Tongue (tissue), 2 donors: ENCODE measurements around the gene NFIB. TPM values are rescaled to one million over a fixed set of nuclear protein-coding genes. Genes with fewer than 3 reads are reported as not detected.

Source experiments
- DNase-seq: peaks from one replicate; pipeline ENCODE4 v3.0.0-alpha.2; 2015
- total RNA-seq: library from RNA; depleted of rRNA; stranded (reverse); fragments of >200 nt; gene quantifications from one replicate; pipeline ENCODE4 v1.2.3, GENCODE V29; 2014

Gene NFIB
- total RNA-seq, 1 donor from 2014 or later, result 161 TPM

DNA sequence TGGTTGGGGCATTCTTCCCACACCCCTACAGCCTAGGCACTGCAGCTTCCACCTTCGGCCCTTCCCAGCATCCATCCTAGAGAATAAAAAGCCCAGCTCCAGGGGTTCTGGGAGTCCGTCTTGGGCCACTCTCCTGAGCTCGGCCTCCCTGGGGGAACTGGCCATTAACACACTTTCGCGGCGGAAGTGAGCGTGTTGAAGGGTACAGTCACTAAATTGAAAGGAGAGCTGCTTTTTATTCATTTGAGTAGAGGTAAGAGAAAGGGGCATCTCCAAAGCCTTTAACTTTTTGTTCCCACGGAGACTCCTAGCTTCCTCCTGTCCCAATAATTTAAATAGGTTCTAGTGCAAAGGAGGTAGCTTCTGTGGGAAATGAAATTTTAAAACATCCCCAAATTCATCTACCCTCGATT is 31.0 kb upstream of the NFIB start:
- no peak for DNase-seq

DNA sequence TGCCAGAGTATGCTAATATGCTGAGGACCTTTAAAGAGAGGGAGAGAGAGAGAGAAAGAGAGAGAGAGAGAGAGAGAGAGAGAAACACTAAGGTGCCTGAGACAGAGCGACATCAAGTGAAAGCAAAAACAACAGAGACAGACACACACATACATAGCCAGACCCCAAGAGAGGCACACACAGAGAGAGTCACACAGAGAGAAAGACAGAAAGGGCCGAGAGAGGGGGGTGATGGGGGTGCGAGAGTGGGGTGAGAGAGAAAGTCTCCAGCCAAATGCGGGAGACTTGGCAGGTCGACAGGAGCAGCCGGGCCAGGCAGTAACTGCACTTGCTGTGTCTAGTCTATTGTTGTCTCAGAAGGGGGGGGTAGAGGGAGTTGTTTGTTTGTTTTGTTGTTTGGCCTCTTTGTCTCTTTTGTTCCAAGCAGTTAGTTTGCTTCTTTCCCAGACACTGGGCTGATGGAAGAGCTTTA is 30.1 kb upstream of the NFIB start:
- DNase-seq, result peak; percentile 82

DNA sequence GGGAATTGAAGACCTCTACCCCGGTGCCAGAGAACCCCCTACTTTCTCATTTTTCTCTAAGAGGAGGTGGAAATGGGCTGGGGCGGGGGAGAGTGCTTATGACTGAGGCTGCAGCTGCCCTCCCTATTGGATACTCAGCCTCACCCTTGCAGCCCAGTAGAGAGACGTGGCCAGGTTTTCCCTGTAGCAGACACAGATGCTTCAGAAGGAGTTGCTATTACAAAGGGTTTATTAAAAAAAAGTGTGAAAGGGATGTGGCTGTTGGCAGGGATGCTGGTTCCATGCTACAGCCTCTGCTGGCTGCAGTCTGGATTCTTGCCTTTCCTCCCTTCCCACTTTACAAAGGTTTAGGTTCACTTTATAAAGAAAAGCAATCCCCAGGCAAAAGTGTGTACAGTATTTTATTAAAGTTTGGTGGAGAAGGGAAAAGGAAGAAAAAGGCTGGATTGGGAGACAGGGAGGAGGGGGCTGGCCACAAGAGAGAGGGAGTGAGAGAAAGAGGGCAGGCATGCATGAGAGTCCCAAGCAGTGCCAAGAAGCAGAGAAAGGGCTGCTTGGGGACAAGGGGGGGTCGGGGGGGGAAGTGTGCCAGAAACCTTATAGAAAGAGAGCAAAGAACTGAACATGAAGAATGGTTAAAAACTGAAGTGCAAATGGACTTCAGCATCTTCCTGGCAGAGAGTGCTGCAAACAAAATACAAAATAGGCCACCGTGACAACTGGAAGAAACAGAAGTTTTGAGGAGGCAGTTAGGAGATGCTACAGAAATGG is 29.5 kb upstream of the NFIB start:
- peak; percentile 72 for DNase-seq

DNA sequence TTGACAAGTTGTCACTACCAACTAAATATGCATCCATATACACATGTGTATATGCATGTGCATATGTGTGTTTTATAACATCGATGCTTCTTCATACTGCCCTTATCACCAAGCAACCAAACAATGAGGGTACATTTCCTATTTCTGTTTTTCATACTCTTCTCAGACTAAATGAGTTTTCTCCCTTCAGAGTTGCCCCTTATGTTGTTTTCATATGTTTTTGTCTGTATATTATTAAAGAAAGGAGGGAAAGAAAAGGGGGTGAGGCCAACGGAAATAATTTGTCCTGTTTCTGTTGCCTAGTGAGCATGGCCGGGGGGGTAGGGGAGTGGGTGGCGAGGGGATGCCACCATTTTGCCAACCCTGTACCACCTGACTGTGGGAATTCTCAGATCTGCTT is 28.8 kb upstream of the NFIB start:
- DNase-seq, result no peak

DNA sequence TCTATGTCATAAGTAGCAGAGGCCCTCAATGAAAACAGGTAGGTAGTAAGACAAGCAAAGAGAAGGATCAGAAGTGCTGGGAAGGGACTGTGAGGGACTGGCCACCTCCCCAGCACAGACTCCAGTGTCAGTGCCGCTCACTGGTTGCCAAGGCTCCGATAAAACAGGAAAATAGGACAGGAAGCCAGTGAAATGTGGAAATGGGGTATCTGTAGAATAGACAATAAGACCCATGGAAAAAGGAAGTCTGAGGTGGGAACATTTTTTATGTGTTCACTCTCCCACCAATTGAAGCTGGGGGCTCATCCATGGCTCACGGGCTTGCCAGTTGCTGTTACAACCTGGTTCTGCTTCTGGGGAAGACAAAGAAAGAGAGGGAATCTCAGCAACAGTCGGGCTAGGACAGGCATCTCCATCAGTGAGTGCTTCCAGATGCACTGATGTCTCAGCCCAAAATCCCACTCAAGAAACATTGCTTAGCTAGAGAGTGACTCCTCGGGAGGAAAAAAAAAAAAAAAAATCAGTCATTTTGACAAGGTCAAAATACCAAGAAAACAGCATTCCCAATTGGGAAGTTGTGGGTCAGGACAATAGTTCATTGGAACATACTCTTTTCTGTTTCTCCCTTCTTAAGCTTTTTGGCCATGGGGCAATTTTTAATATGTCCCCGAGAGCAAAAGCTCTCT is 27.6 kb upstream of the NFIB start:
- peak; percentile 39 for DNase-seq

DNA sequence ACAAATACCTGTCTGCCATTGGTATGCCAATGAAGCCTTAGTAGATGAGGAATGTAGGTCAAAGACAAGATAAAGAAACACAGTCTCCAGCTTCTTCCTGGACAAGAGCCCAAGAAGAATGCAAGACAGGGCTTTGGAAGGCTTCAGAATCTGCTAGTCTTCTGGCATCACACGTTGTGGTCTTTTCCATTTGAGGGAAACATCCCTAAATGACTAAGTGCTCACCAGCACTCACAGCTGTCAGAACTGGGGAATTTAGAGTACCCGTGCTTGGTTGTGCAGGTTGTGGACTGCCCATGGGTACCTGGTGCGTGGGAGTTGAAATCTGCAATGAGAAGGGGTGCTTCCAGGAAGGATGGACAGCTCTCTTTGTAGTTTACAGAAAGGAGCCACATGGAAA is 27.1 kb upstream of the NFIB start:
- no peak for DNase-seq

DNA sequence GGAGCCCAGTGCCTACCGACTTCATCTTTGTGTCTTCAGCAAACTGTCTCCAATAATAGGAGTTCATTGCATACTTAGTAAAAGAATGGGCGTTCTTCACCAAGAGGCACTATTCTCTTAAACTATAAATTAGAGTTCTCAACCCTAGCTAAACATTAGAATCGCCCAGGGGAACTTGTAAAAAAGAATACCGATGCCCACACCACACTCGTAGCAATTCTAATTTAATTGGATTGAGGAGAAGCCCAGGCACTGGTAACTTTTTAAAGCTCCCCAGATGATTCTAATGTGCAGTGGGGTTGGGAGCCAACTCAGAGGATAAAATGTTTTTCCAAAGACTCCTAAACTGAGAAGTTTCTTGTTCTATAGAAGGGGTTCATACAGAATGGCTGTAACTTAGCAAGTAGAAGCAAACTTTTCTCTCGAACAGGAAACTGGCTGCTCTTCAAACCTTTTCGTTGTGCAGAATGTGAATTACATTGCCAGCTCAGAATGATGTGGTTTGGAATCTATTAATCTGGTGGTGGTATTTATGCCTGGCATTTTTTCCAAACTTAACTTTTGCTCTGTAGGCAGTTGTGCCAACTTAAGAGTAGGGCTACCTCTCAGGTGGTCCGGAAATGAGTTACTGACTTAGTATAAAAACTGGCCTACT is 26.4 kb upstream of the NFIB start:
- peak; percentile 39 for DNase-seq

DNA sequence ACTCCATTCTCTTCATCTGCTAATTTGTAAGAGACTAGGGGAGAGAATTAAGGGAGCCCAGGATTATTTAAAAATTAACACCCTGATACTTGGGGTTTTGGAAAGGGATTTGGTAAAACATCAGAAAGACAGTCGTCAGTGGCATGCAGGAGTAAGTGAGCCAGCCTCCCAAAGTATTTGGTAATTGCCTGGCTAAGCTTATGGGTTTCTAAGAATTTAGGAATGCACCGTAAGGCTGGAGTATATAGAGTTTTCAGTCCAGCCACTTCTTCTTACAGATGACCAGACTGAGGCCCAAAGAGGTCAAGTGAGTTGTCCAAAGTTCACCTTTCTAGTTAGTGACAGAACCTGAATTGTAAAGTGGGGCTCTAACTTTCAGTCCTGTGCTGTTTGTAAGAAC is 25.8 kb upstream of the NFIB start:
- no peak for DNase-seq

DNA sequence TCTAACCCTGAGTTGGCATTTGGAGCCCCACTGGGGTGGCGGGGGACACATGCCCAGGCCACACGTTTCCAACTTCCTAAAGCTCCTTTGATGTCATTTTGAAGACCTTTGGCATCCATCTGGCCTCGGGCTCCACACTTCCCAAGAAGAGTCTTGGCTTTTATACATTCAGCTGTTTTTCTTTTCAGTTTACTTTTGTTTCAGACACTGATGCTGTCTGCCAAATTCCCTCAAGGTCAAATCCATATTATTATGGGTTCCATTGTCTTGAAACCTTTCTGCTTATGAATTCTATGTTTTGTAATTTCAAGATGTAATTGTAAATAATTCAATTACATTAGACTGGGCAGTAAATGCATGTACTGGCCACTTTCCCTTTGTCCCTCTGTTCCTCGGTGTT is 23.7 kb upstream of the NFIB start:
- DNase-seq, result peak; percentile 45

DNA sequence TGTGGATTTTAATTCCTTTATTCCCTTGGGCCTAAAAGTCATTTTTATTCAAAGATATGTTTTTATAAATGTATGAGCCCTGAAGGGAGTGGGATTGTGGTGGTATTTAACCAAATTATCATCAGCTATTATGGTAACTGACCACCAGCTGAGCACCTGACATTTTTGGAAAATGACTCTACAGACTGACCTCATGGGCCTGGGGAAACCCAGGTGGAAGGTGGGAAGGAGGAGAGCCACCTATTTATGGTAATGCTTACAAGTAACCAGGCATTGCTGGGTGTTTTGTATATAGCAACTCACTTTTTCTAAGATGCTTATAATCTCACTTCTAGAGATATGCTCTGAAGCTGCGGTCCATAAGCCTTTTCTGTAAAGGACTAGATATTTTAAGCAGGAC is 22.3 kb upstream of the NFIB start:
- DNase-seq, result no peak

DNA sequence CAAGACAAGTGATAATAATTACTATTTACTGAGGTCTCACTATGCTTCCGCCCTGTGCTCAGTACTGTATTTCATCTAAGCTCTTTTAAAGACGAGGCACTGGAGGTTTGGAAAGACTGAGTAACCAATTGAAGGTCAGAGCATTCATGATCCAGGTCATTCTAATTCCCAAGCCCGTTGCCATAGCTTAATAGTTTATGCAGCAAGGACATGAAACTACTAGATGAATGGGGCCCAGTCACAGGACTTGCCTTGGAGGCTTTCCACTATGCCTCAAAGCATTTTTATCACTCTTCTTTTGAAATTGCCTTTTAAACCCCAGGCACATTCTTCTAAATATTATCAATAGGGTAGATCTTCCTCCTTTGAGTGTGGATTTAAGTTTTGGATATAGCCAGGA is 17.2 kb upstream of the NFIB start:
- DNase-seq, result peak; percentile 0

DNA sequence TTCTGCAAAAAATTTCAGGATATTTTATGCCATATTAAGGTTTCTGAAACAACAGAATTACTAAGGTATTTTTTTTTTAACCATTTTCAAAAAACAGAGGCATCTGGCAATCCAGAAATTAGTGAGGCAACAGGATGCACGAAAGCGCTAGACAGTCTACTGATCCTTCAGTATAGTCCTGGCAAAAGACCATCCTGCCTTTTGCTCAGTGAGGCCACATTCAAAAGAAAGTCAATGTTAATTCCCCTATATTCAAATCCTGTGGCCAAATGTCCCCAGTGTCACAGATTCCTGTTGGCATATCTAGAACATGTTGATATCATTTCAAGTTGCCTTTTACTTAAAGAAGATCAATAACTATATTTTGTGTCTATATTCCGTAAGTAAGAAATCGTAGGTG is 13.1 kb upstream of the NFIB start:
- DNase-seq, result peak; percentile 3

DNA sequence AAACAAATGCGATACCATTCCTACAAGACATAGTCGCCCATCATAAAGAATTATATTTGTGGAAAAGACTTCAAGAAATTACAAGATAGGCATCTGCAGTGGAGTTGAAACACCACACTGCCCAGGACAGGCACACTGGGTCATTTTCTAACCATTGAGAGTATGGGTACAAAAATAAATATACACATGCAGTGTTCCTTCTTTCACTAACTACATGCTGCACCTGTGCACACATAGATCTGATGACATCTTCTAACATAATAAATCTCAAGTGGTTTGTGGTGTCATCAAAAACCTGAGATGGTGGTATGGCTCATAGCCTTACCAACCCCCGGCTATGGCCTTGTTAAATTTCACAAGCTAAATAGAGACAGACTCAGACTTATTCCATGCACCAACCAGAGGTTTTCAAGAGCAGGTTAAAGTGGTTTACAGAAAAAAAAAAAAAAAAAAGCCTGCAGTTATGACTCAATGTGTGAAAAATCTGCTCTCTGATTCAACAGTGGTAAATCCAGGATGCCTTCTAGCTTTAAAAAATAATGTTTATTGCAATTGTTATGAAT is 12.4 kb upstream of the NFIB start:
- peak; percentile 61 for DNase-seq

DNA sequence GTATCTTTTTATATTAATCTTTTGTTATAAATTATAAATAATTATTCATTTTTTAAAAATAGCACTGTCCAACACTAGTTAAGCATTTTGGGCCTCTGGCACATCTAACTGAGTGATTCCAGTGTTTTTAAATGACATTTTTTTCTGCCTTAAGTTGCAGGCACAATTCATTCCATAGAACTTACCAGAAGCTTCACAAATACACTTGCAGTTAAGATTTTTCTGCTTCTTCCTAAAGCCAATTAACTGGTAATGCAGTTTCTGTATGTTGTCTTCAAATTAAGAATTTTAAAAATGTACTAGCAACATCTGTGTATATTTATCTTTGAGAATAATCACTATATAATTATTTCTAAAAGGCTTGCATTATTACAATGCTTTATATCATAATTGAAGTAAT is 11.2 kb upstream of the NFIB start:
- DNase-seq, result peak; percentile 3

DNA sequence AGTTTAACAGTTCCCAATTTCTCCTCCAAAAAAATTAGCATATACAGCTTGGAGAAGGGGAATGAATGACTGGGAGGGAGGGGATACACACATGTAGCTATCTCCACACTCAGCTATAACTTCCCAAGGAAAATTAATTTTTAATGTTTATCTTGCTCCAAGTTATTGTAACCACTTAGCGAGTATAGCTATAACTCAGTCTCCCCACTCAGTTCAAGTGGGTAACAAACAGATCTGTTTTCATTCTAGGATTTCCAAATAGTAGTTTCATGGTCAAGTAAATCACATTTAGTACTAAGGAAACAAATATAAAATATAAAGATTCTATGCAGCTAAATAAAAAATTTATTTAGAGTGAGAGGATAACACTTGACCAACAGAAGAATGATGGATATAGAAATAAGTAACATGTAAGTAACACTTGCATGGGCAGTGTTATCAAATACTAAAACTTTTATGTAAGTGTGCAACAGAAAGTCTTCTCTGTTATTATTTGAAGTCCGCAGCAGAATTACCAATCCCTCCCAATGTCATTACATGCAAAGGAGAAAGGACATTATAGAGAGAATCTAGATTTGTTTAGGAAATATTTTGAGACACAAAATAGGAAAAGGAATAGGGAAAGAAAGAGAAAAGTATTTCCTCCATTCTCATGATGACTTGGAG is 10.2 kb upstream of the NFIB start:
- DNase-seq, result peak; percentile 20

DNA sequence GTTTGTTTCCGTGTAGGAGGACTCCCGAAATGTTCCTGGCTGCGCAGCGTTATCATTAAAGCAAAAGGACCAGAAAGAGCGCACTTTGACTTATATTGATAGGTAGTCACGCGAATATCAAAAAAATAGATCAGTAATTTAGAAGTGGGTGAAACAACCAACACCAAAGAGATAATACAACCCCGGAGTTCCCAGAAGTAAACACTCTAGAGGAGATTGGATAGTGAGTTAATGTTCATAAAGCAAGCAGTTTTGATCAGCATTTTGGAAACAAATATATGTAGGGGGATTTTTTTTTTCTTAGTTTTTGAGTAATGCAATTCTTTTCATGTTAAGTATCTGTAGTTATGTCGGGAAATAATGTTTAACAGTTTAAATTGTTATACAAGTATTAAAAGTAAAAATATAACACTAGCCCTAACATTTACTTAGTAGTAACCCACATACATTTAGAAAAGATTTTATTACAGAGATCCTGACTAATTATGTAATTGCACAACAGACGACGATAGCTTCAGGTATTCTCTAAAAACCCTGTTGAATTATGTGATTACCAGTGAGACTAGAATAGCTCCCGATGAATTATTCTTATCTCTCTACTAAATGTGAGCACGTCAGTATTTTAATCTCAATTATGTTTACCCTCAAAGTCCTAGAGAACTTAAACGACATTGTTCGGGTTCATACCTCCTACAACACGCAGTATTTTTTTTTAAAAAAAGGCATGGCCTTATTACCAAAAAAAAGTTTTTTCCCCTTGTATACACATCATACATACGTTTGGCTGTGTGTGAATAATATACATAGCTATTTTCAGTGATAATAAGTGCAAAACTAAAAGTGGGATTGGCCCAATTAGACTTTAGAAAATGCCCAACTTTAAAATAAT is 9.4 kb upstream of the NFIB start:
- DNase-seq, result peak; percentile 35

DNA sequence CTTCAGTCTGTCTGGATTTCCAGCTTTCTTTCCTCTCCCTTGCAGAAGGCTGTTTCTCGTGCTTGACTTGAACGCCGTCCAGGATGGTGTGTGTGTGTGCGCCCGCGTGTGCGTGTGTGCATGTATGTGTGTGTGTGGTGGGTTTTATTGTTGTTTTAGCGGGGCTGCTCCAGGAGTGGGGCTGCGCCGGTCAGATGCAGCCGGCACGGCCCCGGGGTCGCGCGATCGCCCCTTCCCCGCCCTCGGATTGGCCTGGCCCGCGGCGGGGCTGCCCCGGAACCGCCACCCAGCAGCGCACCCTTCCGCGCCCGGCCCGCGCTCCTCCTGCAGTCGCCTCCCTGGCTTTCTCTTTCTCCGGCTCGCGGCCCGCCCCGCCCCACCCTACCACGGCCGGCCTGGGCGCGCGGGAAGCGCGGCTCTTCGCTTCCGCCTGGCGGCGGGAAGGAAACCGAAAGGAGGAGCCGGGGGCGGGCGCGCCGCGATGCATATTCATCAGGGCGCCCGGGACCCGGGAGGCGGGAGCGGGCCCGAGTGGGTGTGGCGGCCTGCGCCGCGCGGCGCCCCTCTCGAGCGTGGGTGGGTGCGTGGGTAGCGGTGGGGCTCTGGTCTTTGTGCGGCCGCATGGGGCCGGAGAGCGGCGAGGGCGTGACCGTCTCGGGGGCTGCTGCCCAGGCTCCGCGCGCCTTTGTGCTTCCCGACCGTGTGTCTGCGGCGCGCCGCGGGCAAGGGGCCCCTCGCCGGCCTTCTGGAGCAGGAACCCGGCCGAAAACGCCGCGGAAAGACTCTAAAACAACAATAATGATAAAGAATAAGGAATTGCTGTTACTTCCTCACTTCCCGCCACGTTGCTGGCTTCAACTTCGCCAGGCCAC is 8.5 kb upstream of the NFIB start:
- peak; percentile 98 for DNase-seq

DNA sequence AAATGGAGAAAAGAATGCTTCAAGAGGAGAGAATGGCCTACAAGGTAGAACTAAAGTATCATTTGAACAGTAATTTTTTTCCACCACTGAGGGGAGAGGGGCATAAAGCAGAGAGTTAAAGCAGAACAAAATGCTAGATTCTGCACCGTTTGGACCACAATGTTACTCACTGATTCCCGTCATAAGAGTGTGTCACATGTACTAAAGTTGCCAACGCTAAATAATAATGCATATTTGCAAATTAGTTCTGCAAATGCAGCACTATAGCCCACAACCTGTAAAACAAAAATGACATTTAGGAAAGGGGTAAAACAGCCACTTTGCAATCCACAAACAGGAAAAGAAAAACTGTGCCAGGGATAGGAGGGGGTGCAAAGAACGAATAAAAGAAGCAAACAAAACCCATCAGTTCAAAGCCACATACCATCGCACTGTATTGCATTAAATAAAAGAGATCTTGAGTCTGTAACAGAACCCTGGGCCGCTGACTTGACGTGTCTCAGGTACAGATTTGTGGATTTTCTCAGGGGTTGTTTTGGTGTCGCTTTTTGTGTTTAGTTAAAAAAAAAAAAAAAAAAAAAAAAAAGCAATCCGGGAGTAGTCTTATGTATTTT is 7.7 kb upstream of the NFIB start:
- DNase-seq, result no peak

DNA sequence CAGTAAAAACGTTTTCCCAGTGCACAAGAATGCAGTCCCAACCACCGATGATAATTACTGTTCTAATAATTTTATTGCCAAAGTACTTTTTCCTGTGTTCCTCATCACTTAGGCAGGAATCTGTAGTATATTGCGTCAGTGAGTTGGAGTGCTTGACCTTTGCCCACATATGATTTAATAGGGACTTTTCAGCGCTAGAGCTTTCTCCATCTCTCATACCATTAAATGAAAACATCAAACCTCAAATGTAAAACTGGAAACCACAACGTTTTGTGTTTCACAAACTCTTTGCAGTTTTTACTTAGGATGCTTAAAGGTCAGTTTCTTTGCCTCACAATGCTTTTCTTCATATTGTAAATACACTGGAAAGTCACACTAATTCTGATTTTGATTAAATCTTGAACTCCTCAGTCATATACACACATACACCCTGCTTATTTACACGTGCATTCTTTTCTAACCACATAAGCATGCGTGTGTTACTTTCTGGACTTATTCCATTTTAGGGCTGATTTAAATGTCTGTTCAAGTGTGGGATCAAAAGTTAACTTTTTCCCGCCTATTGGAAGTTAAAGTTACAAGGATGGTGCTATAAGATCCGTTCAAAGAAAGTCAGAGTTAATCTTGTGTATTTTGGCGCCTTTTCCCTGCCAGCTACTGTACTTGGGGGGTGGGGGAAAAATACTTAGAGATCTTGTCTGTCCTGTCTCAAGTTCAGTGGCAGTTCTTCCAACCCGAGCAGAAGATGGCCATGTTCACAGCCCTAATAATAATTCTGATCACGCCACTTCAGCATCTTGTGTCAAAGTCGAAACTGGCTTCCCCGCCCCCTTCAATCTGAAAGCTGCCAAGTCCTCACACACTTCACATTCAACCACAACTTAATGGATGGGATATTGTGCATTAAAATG is 6.6 kb upstream of the NFIB start:
- DNase-seq, result peak; percentile 83
